Measurements from ENCODE around the gene WDR55.
A peak's percentile ranks its signal among the peaks of the same experiment; 100 is the strongest.
"Not testable (repeated sequence)": the region's sequence is repeated elsewhere in the genome, so short reads cannot be mapped to it uniquely, and the experiment has no call there.

Gene WDR55, protein sequence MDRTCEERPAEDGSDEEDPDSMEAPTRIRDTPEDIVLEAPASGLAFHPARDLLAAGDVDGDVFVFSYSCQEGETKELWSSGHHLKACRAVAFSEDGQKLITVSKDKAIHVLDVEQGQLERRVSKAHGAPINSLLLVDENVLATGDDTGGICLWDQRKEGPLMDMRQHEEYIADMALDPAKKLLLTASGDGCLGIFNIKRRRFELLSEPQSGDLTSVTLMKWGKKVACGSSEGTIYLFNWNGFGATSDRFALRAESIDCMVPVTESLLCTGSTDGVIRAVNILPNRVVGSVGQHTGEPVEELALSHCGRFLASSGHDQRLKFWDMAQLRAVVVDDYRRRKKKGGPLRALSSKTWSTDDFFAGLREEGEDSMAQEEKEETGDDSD

DNA sequence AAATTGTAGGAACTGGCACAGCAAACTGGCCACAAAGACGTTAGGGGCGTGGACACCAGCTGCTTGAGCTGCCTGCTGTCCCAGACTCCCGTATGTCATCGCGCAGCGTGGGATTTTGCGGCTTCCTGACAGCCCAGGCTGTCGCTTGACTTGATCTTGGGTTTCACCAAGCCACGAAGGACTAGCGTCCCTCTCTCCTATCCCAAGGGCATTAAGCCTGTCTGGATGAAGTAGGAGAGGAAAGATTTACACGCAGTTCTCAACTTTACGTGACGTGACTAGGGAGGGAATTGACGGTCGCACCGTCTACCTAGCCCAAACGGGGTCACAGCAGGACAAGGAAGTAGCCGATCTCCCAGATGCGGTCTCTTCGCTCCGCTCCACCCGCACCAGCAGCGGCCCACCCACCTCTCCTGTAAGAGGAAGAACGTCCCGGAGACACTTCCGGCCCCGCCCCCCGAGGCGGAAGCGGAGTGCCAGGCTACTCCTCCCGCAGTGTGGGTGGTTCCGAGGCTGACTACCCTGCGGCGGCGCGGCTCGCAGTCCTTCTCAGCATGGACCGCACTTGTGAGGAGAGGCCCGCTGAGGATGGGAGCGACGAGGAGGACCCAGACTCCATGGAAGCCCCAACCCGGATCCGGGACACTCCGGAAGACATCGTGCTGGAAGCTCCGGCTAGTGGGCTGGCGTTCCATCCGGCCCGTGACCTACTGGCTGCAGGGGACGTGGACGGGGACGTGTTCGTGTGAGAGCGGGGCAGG is at the start of gene WDR55:
Gene WDR55, plus strand, starts transcription at position 546 of the 761 bp plus-strand sequence. Its CDS starts 9 bp downstream, at position 555.
- peak; percentile 71 for DNase-seq

- no peak for DNase-seq
Measured at GRCh38 chr5:140622301-140622700, 42.4 kb upstream of the WDR55 start.

DNA sequence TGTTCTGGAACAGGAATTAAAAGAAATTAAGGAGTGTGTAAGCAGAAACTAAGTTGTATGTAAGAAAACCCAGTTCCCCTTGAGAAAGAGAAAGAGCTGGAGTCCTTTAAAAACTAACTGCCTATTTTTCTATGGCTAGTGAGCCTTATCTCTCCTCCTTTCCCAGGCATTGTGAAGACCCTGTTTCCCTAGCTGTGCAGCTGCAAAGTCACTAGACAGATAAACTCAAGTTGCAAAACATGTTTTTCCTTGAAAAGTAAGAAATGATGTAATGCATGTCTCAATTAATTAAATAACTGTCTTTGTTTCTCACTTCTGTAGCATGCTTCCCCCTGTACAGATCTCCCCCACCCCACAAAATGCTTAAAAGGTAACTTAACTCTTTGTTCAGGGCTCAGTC is 41.6 kb upstream of the WDR55 start:
- DNase-seq: not testable (repeated sequence)

DNA sequence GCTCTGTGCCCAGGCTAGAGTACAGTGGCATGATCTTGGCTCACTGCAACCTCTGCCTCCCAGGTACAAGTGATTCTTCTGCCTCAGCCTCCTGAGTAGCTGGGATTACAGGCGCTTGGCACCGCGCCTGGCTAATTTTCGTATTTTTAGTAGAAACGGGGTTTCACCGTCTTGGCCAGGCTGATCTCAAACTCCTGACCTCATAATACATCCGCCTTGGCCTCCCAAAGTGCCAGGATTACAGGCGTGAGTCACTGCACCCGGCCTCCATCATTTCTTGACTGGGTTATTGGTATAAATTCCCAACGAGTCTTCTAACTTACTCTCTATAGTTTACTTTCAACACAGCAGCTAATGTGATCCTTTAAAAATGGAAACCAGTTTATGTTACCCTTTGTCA is 39.8 kb upstream of the WDR55 start:
- not testable (repeated sequence) for DNase-seq

GRCh38 chr5:140627972-140628371 is 36.7 kb upstream of the WDR55 start:
- no peak for DNase-seq

DNA sequence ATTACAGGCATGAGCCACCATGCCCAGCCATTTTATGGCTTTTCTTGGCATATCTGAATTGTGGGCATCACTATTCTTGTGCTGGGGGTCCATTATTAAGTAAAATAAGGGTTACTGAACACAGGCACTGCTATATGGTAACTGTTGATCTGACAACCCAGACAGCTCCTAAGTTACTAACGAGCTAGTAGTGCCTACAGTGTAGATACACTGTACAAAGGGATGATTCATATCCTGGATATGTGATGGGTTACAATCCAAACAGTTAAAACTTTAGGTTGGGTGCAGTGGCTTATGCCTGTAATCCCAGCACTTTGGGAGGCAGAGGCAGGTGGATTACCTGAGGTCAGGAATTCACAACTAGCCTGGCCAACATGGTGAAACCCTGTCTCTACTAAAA is 36.0 kb upstream of the WDR55 start:
- no peak for DNase-seq

DNA sequence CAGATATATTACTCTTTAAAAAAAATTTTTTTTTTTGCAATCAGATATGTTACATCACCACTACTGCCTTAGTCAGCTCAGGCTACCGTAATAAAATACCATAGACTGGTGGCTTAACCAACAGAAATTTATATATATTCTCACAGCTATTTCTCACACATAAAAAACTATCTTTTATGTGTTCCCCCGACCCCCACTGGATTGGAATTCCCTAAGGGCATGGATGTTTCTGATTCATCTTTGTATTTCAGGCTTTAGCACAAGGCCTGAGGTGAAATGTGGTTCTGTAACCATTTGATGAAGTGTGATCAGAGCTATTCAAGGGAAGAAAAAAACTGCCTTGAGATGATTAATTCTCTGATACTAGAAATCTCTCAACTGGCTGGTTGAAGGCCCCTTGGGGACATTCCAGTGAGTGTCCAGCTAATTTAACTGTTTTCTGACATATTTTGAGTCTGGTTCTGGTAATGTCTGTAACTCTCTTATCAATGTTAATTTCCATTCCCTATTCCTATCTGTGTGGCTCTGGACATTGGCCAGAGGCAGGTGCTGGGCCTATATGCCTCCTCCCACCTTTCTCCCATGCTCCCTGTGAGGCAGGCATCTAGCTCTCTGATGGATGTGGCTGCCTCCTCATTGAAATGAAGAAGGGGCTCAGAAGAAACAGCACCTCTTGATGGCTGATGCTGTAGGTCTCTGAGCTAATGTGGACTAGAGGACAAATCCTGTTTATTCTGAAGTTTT is 34.2 kb upstream of the WDR55 start:
- no peak for DNase-seq

GRCh38 chr5:140631036-140631417 is 33.7 kb upstream of the WDR55 start:
- DNase-seq: no peak

DNA sequence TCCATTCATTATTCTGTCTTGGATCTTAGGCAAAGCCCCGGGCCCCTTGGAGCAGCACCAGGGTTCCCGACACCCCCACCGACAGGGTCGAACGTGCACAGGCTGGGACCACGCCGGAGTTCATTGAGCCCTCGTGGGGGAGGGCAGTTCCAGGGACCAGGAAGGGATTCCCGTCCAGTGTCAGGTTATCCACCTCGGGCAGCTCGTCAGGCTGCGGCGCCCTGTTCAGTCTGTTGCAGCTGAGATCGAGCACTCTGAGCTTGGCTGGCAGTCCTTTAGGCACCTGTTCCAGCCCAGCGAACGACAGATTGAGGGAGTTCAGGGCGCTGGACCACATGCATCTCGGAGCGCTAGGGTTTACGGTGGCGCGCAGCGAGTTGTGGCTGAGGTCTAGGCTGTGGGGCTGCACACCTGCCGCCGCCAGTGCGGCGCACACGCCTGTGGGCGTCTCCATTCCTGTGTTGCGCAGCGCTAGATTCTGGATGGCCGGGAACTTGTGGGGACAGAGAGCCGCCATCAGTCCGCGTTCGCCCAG is 32.8 kb upstream of the WDR55 start:
- DNase-seq: no peak

GRCh38 chr5:140632366-140633020 is 32.2 kb upstream of the WDR55 start:
- no peak for DNase-seq

DNA sequence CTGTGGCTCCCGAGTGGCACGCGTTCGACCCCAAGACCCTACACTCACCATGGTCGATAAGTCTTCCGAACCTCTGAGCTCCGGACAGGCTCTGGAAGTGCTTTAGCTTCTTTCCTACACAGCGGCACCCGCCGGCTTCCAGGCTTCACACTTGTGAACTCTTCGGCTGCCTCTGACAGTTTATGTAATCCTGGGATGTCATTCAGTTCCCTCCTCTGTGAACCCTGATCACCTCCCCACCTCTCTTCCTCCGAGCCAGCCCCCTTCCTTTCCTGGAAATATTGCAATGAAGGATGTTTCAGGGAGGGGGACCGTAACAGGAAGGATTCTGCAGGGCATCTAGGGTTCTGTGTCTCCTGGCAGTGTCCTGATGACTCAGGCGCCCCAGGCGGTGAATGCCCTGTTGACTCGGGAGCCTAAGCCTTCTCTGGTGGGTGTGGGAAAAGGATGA is 31.7 kb upstream of the WDR55 start, which contains the start of gene CD14:
Gene CD14, minus strand, starts transcription at position 155 of the 451 bp plus-strand sequence. Its CDS starts 104 bp downstream, at position 51.
- DNase-seq: no peak

DNA sequence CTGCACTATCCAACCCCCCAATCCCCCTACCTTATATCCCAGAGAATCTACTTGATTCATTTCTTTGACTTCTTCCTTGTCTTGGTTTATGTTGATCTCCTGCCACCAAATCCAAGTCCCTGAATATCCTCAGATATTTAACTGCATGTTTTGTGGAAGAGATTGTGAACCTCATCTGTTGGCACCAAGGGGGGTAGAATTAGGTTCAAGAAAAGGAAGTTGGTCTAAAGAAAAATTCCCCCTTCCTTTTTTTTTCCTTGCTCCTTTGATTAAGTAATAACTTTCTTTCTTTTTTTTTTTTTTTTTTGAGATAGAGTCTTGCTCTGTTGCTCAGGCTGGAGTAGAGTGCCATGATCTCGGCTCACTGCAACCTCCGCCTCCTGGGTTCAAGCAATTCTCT is 31.2 kb upstream of the WDR55 start:
- DNase-seq: no peak

DNA sequence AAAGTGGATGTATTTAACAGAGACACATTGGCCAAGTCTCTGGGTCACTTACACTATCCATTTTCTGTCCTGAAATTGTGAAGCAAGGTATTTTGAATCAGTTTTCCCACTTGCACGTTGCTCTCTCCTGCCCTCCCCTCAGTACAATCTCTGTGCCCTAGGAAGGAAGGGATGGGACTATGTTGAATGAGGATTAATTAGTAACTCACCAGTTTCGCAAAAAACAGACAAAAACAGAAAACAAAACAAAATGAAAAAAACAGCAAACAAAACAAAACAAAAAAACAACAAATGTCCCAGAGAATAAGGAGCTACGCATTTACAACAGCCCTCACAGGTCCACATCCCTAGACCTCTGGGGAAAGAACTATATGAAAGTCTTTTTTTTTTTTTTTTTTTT is 30.6 kb upstream of the WDR55 start:
- DNase-seq: no peak

GRCh38 chr5:140635291-140636257 is 29.1 kb upstream of the WDR55 start:
- no peak for DNase-seq

DNA sequence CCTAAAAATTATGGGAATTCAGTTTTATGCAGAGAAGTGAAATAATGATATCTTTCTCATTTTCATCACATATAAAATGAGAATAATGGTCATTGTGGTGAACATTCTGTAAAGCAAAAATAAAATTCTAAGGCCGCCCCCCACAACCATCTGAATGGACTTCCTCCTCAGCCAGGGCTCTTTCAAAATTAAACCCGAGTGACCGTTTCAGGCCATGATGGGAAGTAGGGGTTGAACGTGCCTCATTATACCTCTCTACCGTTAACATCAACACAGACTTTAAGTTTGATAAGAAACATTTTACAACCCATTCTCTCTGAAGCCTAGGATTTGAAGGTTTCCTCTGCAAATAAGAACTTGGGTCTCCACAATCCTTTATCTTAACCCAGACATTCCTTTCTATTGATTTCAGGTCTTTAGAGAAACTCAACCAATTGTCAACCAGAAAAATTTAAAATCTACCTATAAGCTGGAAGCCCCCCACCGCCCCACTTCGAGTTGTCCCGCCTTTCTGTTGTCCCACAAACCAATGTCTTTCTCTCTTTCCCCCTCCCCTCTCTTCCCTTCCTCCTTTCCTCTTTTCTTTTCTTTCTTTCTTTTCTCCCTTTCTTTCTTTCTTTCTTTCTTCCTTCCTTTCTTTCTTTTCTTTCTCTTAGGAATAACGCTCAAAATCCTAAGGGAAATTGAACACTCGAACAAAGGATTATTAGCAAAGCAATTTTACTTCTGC is 27.2 kb upstream of the WDR55 start:
- no peak for DNase-seq

- DNase-seq: not testable (repeated sequence)
Measured at GRCh38 chr5:140638898-140639147, 25.9 kb upstream of the WDR55 start.

DNA sequence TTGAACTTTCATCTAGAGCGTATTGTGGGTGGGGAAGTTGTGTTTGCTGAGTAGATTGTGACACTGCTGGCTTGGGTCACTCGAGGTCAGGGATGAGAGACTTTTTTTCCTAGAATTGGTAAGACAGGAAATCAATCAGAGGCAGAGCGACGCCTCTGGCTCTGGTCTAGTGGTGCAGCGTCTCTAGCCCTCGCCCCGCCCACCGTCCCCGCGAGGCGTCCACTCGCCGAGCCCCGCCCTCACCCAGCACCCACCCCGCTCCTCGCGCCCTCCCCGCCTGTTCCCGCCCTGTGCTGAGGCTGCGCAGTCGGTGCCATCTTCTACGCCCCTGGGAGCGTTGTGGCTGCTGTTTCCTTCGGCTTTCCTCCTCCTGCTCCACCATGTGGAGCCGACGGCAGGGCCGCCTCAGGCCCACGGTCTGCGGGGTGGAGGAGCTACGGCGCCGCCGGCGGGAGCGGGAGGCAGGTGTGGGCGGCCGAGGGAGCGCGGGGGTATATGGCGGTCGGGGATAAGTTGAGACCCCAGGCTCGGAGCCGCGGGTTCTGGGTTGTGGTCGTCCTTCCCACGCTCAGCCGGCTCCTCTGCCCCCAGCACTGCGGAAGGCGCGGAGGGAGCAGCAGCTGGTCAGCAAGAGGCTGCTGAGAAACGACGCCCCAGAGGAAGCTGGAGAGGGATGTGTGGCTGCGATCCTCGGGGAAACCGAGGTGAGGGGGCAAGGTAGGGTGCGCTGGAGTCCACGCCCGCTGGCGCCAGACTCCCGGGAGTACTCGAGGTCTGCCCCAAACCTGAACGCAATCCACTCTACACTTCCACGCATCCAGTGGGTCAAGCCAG is 25.3 kb upstream of the WDR55 start, which contains the start of gene TMCO6:
Gene TMCO6, plus strand, starts transcription at position 304 of the 834 bp plus-strand sequence. Its CDS starts 77 bp downstream, at position 381.
- DNase-seq: peak; percentile 73

DNA sequence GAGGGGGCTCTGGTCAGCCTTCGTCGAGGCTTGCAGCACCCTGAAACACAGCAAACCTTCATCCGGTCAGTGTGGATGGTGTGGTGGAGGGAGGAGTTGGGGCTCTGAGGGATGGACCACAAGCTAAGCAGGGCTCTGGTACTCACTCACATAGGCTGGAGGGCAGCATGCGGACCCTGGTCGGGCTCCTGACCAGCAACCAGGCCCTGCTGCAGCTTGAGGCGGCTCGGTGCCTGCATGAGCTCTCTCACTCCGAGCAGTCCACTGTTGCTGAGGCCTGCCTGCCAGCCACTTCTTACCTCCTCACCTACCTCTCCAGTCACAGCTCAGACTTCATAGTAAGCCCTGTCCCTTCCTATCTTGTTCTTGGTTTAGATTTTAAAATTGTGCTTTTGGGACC is 23.0 kb upstream of the WDR55 start:
- no peak for DNase-seq

GRCh38 chr5:140642718-140643117 is 22.0 kb upstream of the WDR55 start:
- no peak for DNase-seq

- DNase-seq: no peak
Measured at GRCh38 chr5:140647042-140647419, 17.7 kb upstream of the WDR55 start.
